ENCODE data around the gene KCTD17. TPM values are rescaled to one million over a fixed set of nuclear protein-coding genes. Genes with fewer than 3 reads are reported as not detected.

The KCTD17 gene
- total RNA-seq, 1 donor = 25.0 TPM

GRCh38 chr22:37060801-37061610 lies 9.5 kb downstream of the KCTD17 start:
- H3K4me2 ChIP-seq (ENCODE audit: insufficient read depth, low read length) = no peak overlapping the region
- no peak overlapping the region for H3K27ac ChIP-seq (ENCODE audit: low read depth, low read length)
- H3K9me3 ChIP-seq (ENCODE audit: low read depth, low read length) = no peaks in the 10 kb centered on the region
- TF ChIP-seq CTCF (IDR thresholded peaks at IDR 0.05; ENCODE audit: extremely low read depth, low read depth, low read length) = no peak
- no peak for DNase-seq (ENCODE audit: insufficient read length, low spot score, missing footprints)
- H3K36me3 ChIP-seq (ENCODE audit: insufficient read depth, low read length) = no peaks in the 10 kb centered on the region
- H4K20me1 ChIP-seq (ENCODE audit: insufficient read depth, low read length) = no peaks in the 10 kb centered on the region
- H3K4me3 ChIP-seq (ENCODE audit: insufficient read depth, low read length) = no peak overlapping the region
- no peaks in the 10 kb centered on the region for H3K79me2 ChIP-seq (ENCODE audit: insufficient read depth, low read length)
- no peak overlapping the region for H2AFZ ChIP-seq (ENCODE audit: low read length)
- no peaks in the 10 kb centered on the region for H3K4me1 ChIP-seq (ENCODE audit: insufficient read depth, low read length)
- H3K27me3 ChIP-seq (ENCODE audit: insufficient read depth, low read length) = no peaks in the 10 kb centered on the region

- H2AFZ ChIP-seq (ENCODE audit: low read length) = no peak overlapping the region
- H3K4me3 ChIP-seq (ENCODE audit: insufficient read depth, low read length) = no peak overlapping the region
- H3K4me1 ChIP-seq (ENCODE audit: insufficient read depth, low read length) = no peaks in the 10 kb centered on the region
- no peaks in the 10 kb centered on the region for H3K27me3 ChIP-seq (ENCODE audit: insufficient read depth, low read length)
- DNase-seq (ENCODE audit: insufficient read length, low spot score, missing footprints) = peak; percentile 81
- TF ChIP-seq CTCF (IDR thresholded peaks at IDR 0.05; ENCODE audit: extremely low read depth, low read depth, low read length) = no peak
- no peaks in the 10 kb centered on the region for H3K79me2 ChIP-seq (ENCODE audit: insufficient read depth, low read length)
- H3K36me3 ChIP-seq (ENCODE audit: insufficient read depth, low read length) = no peaks in the 10 kb centered on the region
- H4K20me1 ChIP-seq (ENCODE audit: insufficient read depth, low read length) = no peaks in the 10 kb centered on the region
- no peak overlapping the region for H3K4me2 ChIP-seq (ENCODE audit: insufficient read depth, low read length)
- no peak overlapping the region for H3K27ac ChIP-seq (ENCODE audit: low read depth, low read length)
- no peaks in the 10 kb centered on the region for H3K9me3 ChIP-seq (ENCODE audit: low read depth, low read length)
Observed at GRCh38 chr22:37061611-37062375, 10.3 kb downstream of the KCTD17 start.

GRCh38 chr22:37062376-37062675 lies 10.8 kb downstream of the KCTD17 start:
- Histone ChIP-seq H3K9me3 (ENCODE audit: low read depth, low read length) (no peaks in the 10 kb centered on the region), H3K4me1 (ENCODE audit: insufficient read depth, low read length) (no peaks in the 10 kb centered on the region), H3K27ac (ENCODE audit: low read depth, low read length) (no peak overlapping the region), H3K79me2 (ENCODE audit: insufficient read depth, low read length) (no peaks in the 10 kb centered on the region), H3K4me3 (ENCODE audit: insufficient read depth, low read length) (no peak overlapping the region), H3K27me3 (ENCODE audit: insufficient read depth, low read length) (no peaks in the 10 kb centered on the region), H3K4me2 (ENCODE audit: insufficient read depth, low read length) (no peak overlapping the region), H2AFZ (ENCODE audit: low read length) (no peak overlapping the region), H3K36me3 (ENCODE audit: insufficient read depth, low read length) (no peaks in the 10 kb centered on the region), H4K20me1 (ENCODE audit: insufficient read depth, low read length) (no peaks in the 10 kb centered on the region)
- no peak for TF ChIP-seq CTCF (IDR thresholded peaks at IDR 0.05; ENCODE audit: extremely low read depth, low read depth, low read length)
- no peak for DNase-seq (ENCODE audit: insufficient read length, low spot score, missing footprints)

- Histone ChIP-seq H4K20me1 (ENCODE audit: insufficient read depth, low read length) (no peaks in the 10 kb centered on the region), H3K36me3 (ENCODE audit: insufficient read depth, low read length) (no peaks in the 10 kb centered on the region), H2AFZ (ENCODE audit: low read length) (no peak overlapping the region), H3K27ac (ENCODE audit: low read depth, low read length) (no peak overlapping the region), H3K9me3 (ENCODE audit: low read depth, low read length) (no peaks in the 10 kb centered on the region), H3K4me1 (ENCODE audit: insufficient read depth, low read length) (no peaks in the 10 kb centered on the region), H3K79me2 (ENCODE audit: insufficient read depth, low read length) (no peaks in the 10 kb centered on the region), H3K4me2 (ENCODE audit: insufficient read depth, low read length) (no peak overlapping the region), H3K27me3 (ENCODE audit: insufficient read depth, low read length) (peaks cover 3% of the 10 kb centered on the region), H3K4me3 (ENCODE audit: insufficient read depth, low read length) (no peak overlapping the region)
- DNase-seq (ENCODE audit: insufficient read length, low spot score, missing footprints) = no peak
- no peak for TF ChIP-seq CTCF (IDR thresholded peaks at IDR 0.05; ENCODE audit: extremely low read depth, low read depth, low read length)
Observed at GRCh38 chr22:37062702-37063381, 11.3 kb downstream of the KCTD17 start.

Data from osteoblast (primary cell).